GM12892 (cell line): ENCODE measurements around the gene PIP5K1C.

Source experiments
- DNase-seq: peaks from one replicate; pipeline ENCODE4 v3.0.0; 2011; ENCODE audit not compliant: insufficient read length
- FAIRE-seq: peaks from 2 replicates; lab custom pipeline; 2011; peaks lifted over from hg19 to GRCh38; lab: Jason Lieb, UNC
- POLR2A ChIP-seq: IDR thresholded peaks from 2 replicates; pipeline ENCODE4 v1.6.1; 2011; ENCODE audit warnings: low read depth, low read length, control low read depth
- POLR2AphosphoS5 ChIP-seq: IDR thresholded peaks from 2 replicates; pipeline ENCODE4 v1.6.1; 2011; ENCODE audit warnings: low read depth, low read length, control low read depth
- TAF1 ChIP-seq: IDR thresholded peaks from 2 replicates; pipeline ENCODE4 v1.6.1; 2011; ENCODE audit warnings: low read depth, mild to moderate bottlenecking, control low read depth, low read length, borderline replicate concordance

The PIP5K1C gene

DNA sequence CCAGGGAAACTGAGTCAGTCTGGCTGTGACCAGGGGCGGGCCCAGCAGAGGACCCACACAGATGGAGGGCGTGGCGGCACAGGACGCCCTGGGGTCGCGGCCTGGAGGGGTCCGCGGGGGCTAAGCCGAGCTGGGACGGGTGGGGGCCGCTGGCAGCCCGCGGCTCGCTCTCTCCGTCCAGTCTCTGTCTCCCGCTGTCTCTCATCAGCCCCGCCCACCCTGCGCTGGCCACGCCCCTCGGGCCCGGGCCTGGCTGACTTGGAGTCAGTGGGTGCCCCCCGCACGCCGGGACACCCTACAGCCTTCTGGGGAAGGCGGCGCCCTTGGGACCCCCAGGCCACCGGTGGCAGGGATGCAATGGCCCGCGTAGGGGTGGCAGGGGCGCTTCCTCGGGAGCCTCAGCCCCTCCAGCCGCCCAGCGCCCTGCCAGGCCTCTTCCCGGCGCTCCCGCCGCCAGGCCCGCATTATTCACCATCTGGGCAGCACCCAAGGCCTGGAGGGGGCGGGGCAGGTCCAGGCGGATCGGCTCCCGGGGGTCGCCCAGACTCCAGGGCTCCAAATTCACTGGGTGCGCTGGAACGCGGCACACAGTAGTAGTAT lies 93.5 kb downstream of the PIP5K1C start, which contains the start of gene TBXA2R:
TBXA2R (minus strand) TSS at position 186 of the 600 bp plus-strand sequence. CDS start 6,241 bp downstream, outside the sequence.
- FAIRE-seq (no peak), DNase-seq (peak; percentile 65)
- TF ChIP-seq TAF1 (no peak), POLR2A (no peak), POLR2AphosphoS5 (no peak)

DNA sequence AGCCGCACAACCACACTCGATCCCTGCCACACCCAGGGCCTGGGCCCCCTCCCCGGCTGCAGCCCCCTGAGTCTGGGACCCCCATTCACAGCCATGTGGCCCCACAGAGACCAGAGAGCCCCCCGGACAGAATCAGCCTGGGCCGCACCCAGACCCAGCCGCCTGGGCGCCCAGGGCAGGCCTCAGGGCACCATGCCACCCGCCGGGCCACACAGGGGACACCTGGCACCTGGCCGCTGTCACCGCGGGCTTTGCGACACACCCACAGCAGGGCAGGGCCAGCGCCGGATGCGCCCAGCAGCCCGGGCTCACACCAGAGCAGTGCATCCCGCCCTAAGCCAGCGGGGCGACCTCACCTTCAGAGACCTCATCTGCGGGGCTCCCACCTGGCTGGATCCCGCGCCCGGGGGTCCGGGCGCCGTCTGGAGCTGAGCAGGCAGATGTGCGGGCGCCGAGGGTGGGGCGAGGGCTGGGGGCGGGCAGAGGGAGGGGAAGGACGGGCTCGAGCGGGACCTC lies 94.0 kb downstream of the PIP5K1C start:
- TF ChIP-seq TAF1 (no peak), POLR2A (no peak), POLR2AphosphoS5 (no peak)
- no peak for DNase-seq
- FAIRE-seq: no peak

DNA sequence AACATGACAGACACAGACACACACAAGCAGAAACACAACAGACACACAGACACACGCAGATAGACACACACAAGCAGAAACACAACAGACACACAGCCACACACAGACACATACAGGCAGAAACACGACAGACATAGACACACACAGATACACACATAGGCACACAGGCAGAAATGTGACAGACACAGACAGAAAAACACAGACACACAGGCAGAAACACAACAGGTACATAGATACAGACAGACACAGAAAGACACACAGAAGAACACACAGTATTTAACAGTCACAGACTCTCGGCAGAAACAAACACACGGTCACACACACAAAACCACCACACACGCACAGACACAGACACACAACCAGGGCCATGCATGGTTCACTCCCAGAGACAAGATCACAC lies 94.5 kb downstream of the PIP5K1C start:
- peak; percentile 74 for FAIRE-seq
- no peak for DNase-seq

DNA sequence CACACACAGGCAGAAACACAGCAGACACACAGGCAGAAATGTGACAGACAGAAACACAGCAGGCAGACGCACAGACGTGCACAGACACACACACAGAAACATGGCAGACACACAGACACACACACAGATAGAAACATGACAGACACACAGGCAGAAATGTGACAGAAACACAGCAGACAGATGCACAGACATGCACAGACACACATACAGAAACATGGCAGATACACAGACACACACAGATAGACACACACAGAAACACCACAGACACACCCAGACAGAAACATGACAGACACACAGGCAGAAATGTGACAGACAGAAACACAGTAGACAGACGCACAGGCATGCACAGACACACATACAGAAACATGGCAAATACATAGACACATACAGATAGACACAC lies 94.9 kb downstream of the PIP5K1C start:
- FAIRE-seq (peak; percentile 36), DNase-seq (no peak)

More for the DNA sequence above, 94.5 kb downstream of the PIP5K1C start:
- TF ChIP-seq TAF1 (no peak), POLR2A (no peak)

DNA sequence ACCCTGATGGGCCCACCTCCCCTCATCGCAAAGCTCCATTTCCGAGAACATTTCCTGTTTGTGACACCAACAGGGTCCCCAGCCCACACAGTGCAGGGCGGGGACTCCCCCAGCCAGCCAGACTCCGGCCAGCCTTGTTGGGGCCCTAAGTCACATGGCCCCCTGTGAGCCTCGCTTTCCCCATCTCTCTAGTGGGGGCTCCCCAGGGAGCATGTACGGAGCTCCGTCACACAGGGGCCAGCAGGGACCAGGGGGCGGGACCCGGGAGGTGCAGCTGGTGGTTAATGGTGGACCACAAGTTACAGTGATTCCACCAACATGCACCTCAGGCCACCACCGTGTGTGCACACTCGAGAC lies 95.3 kb downstream of the PIP5K1C start:
- DNase-seq (no peak), FAIRE-seq (no peak)
- TF ChIP-seq POLR2A: no peak

More for the DNA sequence above, 94.9 kb downstream of the PIP5K1C start:
- TF ChIP-seq POLR2AphosphoS5 (no peak), TAF1 (no peak), POLR2A (no peak)

DNA sequence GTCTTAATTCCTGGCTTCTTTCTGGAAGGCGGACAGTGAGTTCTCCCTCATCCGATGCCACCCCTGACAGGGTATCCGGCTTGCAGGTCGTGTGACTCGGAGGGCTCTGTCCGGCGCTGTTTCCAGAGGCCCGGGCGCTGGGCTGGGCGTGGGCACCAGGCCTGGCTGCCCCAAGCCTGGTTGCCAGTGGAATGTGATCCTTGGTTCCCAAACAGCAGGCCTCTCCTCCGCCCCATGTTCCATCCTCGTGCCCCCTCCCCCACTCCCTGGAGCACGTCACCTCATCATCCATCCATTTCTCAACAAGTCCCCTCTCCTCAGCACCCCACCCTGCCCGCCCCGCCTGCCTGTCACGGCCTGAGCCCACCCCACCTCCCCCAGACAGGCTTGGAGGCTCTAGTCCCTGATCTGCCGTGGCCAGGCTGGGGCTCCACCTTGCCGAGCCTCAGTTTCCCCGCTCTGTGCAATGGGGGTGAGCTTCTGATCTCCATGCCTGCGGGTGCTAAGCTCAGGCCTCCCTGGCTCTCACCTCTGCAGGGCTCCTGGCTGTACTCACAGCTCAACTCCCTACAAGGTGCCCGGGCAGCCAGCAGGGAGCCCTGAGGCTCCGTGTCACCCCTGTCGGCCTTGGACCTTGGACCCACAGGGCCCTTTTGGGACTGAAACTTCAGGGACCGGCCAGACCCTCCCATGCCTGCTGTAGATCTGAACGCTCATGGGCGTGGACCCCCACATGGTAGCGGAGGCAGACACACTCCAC lies 95.9 kb downstream of the PIP5K1C start:
- no peak for FAIRE-seq
- DNase-seq: no peak
- TF ChIP-seq POLR2A (no peak), POLR2AphosphoS5 (no peak), TAF1 (no peak)

DNA sequence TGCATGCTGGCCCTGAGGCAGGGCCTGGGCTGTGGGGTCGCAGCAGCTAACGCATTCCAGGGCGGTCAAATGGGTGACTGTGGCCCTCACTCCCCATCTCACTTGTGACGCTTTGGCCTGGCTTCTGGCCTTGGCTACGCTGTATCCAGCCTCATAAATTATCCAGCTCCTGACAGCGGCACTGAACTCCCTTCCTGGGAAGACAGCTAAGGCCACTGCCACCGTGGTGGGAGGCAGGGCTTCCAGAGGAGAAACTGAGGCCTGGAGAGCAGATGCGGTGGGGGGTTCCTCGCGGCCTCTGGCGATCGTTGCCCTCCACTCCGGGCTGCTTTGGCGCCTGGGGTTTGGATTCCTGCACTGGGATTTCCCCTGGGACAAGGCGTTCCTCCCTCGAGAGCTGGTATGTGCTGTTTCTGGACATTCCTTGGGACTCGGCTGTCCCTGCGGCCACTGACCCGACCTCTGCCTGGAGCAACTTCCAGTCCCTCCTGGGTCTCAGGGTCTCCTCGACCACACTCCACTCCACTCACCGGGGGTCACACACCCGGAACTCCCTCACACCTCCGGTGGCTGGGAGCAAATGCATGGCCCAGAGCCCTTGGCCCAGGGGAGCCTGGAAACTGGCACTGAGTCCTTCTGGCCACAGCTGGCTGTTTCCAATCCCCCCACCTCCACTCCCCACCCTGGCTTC lies 97.0 kb downstream of the PIP5K1C start:
- DNase-seq (no peak), FAIRE-seq (no peak)
- TF ChIP-seq TAF1 (no peak), POLR2A (no peak)

DNA sequence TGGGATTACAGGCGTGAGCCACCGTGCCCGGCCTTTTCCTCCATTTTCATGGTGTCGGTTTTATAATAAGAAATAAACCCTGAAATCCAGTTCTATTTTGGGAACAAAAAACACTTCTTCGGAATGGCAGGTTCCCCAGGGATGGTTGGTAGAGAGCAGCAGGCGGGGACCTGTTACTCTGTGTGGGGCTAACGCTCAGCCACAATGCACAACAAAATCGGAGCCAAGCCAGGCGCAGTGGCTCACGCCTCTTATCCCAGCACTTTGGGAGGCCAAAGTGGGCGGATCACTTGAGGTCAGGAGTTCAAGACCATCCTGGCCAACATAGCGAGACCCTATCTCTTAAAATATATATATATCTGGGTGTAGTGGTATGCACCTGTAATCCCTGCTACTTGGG lies 99.2 kb downstream of the PIP5K1C start:
- no peak for TF ChIP-seq POLR2AphosphoS5
- no peak for TF ChIP-seq TAF1
- TF ChIP-seq POLR2A: no peak
- DNase-seq (no peak), FAIRE-seq (no peak)

DNA sequence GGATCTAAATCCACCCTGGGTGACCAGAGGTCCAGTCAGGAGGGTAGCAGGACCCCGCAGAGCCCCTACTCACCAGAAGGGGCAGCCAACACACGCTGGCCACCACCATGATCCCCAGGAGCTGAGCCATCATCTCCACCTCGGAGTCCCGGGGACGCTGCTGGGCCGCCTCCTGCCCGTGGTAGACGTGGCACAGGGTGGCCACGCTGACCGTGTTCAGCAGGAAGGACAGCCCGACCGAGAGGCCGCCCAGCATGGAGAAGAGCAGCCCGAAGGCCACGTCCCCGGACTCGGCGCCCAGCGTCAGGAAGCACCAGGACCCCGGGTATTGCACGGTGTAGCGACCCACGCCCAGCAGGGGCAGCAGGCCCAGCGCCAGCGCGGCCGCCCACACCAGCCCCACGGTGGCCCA lies 100.5 kb downstream of the PIP5K1C start:
- FAIRE-seq (no peak), DNase-seq (no peak)
- no peak for TF ChIP-seq POLR2A

DNA sequence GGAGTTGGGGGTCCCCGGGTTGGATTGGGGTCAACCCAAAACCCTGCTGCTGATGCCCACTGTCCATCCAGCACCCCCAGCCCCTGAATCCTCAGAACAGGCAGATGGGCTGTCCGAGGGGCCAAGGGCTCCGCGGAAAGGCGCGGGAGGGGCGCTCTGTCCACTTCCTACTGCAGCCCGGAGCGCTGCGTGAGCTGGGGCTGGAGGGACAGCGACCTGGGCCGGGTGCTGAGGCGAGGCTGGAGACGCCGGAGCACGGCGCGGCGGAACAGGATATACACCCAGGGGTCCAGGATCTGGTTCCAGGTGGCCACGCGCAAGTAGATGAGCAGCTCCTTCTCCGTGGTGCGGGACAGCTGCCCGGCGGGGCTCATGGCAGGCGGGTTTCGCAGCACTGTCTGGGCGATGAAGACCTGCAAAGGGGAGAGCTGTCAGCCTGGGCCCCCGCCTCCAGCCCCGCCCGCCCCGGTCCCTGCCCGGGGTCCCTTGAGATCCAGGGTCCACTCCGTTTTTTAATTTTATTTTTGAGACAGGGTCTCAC lies 104.7 kb downstream of the PIP5K1C start:
- no peak for DNase-seq
- no peak for TF ChIP-seq POLR2AphosphoS5
- TF ChIP-seq POLR2A: no peak
- TF ChIP-seq TAF1: no peak
- no peak for FAIRE-seq

DNA sequence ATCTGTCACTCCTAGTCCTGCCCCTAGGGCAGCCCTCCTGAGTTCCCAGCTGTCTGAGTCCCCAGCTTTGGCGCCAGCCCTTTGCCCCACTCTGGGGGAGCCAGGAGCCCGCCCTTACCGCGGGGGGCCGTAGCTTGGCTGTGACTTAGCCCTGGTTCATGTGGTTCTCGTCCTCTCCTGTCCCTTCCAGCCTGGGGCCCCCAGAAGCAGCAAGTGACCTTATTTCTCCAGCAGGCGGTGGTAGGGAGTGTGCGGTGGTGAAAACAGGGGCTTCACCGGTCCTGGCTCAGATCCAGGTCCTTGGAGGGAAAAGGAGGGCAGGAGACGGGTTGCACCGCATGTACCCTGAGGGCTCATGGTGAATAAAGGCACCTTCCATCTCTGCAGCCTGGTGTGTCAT lies 107.1 kb downstream of the PIP5K1C start:
- DNase-seq (no peak), FAIRE-seq (no peak)
- TF ChIP-seq TAF1: no peak

DNA sequence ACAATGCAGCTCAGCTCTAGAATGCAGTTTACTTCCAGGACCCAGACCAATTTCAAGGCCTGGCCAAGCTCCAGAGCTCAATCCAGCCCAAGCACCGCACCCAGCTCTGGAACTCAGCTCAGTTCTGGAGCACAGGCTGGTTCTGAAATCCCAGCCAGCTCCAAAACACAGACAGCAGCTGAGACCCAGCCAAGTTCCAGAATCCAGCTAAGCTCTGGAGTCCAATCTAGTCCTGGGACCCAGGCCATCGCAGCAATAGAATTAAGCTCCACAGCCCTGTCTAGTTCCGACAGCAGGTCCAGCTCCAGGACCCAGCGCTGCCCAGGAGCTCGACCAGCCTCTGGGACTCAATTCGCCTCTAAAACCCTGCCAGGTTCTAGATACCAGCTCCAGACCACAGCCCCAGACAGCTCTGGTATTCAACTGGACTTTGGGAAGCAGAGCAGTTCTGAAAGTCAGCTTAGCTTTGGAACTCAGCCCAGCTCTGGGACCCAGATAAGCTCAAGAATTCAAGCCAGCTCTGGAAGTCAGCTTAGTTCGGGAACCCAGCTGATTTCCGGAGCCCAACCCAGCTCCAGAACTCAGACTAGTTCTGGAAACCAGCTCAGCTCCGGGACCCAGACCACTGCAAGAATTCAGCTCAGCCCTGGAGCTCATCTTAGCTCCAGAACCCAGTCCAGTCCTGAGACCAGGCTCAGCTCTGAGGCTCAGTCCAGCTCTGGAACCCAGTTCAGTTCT lies 108.2 kb downstream of the PIP5K1C start:
- DNase-seq (no peak), FAIRE-seq (no peak)
- TF ChIP-seq POLR2A (no peak), TAF1 (no peak), POLR2AphosphoS5 (no peak)
